Cardiac muscle cell (in vitro differentiated cells and primary cell): ENCODE measurements around the gene ALDH16A1. TPM values are rescaled to one million over a fixed set of nuclear protein-coding genes. Genes with fewer than 3 reads are reported as not detected.

Experiments
- DNase-seq, 2 donors: peaks; one replicate each; pipeline versions ENCODE4 v3.0.0 to v3.0.0-alpha.2; 2010 to 2017; ENCODE audit warnings: low read depth in 1 of 2, low spot score in 1 of 2
- H3K27ac ChIP-seq: fragments of 200-600 bp; sonication (generic); 2 replicates; pipeline ENCODE4 v1.5.1; 2016
- H3K27me3 ChIP-seq: fragments of 200-600 bp; sonication (generic); 2 replicates; pipeline ENCODE4 v1.6.0; 2016; ENCODE audit warnings: control low read depth
- H3K36me3 ChIP-seq: fragments of 200-600 bp; sonication (generic); 2 replicates; pipeline ENCODE4 v1.5.1; 2016; ENCODE audit warnings: control low read depth
- H3K4me1 ChIP-seq: fragments of 200-600 bp; sonication (generic); 2 replicates; pipeline ENCODE4 v1.8.1; 2017; ENCODE audit warnings: low read depth, mild to moderate bottlenecking, mixed run types
- H3K4me3 ChIP-seq: fragments of 200-600 bp; sonication (generic); 2 replicates; pipeline ENCODE4 v1.5.1; 2016; ENCODE audit warnings: mild to moderate bottlenecking
- H3K9me3 ChIP-seq: fragments of 200-600 bp; sonication (generic); 2 replicates; pipeline ENCODE4 v1.5.1; 2017; ENCODE audit warnings: low read depth, mild to moderate bottlenecking, control low read depth
- CTCF ChIP-seq: IDR thresholded peaks from 2 replicates; pipeline ENCODE4 v1.5.1; 2012; ENCODE audit warnings: low read depth, mild to moderate bottlenecking, low read length
- polyA plus RNA-seq: library from polyadenylated mRNA; unstranded; fragments of >200 nt; fragmentation: Nextera tagmentation; extraction: Ambion mirVana; gene quantifications from 2 replicates; pipeline ENCODE4 v1.2.1, GENCODE V29; 2016
- total RNA-seq: library from RNA; depleted of rRNA; stranded (reverse); fragments of >200 nt; gene quantifications from 2 replicates; pipeline ENCODE4 v1.2.3, GENCODE V29; 2016

Gene ALDH16A1
- total and polyA plus RNA-seq, 2 experiments from 2014 or later: 37.3 to 46.4 TPM

- no peaks in the 10 kb centered on the region for H3K4me1 ChIP-seq
- peaks cover 70% of the 10 kb centered on the region for H3K27me3 ChIP-seq
- TF ChIP-seq CTCF: no peak
- no peak overlapping the region for H3K27ac ChIP-seq
- no peaks in the 10 kb centered on the region for H3K9me3 ChIP-seq
- H3K4me3 ChIP-seq: no peak overlapping the region
- no peak for DNase-seq
- H3K36me3 ChIP-seq: no peaks in the 10 kb centered on the region
Observed at GRCh38 chr19:49439836-49440235, 13.2 kb upstream of the ALDH16A1 start.

DNA sequence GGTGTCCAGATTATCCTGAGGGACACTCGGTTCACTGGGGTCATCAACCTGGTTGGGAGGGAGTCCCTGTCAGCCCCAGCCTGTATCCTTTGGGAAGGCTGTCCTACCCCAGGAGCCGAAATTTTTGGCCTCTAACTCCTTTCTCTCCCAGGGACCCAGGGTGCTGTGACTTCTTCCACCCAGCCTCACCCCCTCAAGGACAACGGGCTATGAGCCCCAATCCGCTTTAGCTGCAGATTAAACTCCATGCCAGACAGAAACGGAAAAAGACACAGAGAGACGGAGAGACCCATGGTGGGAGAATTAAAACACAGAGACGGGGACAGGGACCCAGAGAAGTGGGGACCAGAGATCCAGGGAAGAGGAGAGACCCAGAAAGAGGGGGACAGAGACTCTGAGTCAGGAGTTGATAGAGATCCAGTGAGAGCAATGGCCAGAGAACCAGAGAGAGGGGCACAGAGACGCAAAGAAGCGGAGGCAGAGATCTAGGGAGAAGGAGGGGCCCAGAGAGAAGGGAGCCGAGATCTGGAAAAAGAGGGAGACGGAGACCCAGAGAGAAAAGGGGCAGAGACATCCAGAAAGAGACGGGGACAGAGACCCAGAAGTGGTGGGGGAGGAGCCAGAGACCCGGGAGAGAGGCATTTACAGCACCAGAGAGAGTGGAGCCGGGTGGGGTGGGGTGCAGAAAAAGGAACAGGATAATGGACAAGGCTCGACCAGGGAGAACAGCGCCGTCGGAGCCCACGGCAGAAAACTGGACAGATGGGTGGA is 12.4 kb upstream of the ALDH16A1 start:
- Histone ChIP-seq H3K4me1 (no peaks in the 10 kb centered on the region), H3K36me3 (no peaks in the 10 kb centered on the region), H3K9me3 (no peaks in the 10 kb centered on the region), H3K27ac (no peak overlapping the region), H3K4me3 (peak overlapping the region; percentile 44), H3K27me3 (peaks cover 69% of the 10 kb centered on the region)
- no peak for DNase-seq
- TF ChIP-seq CTCF: no peak

DNA sequence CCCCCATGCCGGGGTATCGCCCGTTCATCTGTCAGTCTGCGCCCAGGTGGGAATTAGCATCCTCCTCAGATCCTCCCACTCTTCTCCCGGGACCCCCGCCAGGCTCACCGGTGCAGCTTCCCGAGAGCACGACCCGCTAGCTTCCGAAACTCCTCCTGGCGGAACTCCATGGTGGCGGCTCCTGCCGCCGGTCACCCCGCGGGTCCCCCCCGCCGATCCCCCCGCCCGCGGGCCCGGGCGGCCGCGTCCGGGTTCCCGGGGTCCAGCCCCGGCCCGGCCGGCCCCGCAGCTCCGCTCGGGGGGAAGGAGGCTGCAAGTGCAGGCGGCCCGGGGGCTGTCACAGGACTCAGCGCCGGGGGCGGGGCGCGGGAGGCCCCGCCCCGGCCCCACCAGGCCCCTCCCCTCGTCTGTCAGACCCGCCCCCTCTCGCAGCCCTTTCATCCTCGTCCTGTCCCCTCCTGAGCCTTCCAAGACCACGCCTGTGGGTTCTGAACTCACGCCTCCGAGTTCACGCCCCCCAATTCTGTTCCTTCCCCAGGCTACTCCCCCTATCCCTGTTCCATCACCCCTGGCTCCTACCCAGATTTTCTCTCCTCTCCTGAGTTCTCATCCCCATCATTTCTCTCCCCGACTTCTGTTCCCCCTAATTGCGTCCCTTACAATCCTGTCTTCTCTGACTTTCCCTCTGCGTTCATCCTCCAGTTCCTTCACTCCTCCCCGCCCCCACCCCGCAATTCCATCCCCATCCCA is 11.6 kb upstream of the ALDH16A1 start, which contains the start of gene SLC17A7:
SLC17A7 (minus strand) TSS at position 318 of the 750 bp plus-strand sequence; CDS start at position 170, 148 bp downstream.
- H3K36me3 ChIP-seq: no peaks in the 10 kb centered on the region
- H3K27me3 ChIP-seq: peaks cover 62% of the 10 kb centered on the region
- peak in 1 of 2 donors; percentile 68 for DNase-seq
- peak within 1 kb of the TSS; percentile 40 for H3K27ac ChIP-seq
- H3K9me3 ChIP-seq: no peaks in the 10 kb centered on the region
- H3K4me3 ChIP-seq: peak within 1 kb of the TSS; percentile 44
- no peak for TF ChIP-seq CTCF
- no peaks in the 10 kb centered on the region for H3K4me1 ChIP-seq

- TF ChIP-seq CTCF: no peak
- Histone ChIP-seq H3K9me3 (no peaks in the 10 kb centered on the region), H3K4me3 (peak overlapping the region; percentile 44), H3K36me3 (no peaks in the 10 kb centered on the region), H3K27ac (no peak overlapping the region), H3K27me3 (peaks cover 56% of the 10 kb centered on the region), H3K4me1 (no peaks in the 10 kb centered on the region)
- no peak for DNase-seq
Observed at GRCh38 chr19:49441960-49442350, 11.1 kb upstream of the ALDH16A1 start.

DNA sequence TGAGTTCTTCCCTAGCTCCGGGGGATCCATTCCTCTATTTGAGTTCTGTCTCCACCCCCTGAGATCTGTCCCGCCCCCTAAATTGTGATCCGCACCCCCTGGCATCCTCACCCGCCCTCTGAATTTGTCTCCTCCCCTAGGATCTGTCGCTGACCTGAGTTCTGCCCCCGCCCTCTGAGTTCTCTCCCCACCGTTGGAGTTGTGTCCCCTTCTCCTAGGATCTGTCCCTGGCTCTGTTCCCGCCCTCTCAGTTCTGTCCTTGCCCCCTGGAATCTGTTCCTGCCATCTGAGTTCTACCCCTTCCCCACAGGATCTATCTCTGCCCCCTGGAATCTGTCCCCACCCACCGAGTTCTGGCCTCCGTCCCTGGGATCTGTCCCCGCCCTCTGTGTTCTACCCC is 10.7 kb upstream of the ALDH16A1 start:
- H3K36me3 ChIP-seq: no peaks in the 10 kb centered on the region
- H3K27ac ChIP-seq: peak overlapping the region; percentile 40
- H3K4me1 ChIP-seq: no peaks in the 10 kb centered on the region
- H3K27me3 ChIP-seq: peaks cover 52% of the 10 kb centered on the region
- H3K4me3 ChIP-seq: peak overlapping the region; percentile 44
- no peaks in the 10 kb centered on the region for H3K9me3 ChIP-seq
- no peak for TF ChIP-seq CTCF
- no peak for DNase-seq
